ENCODE data around the gene PRIM1.

- TF ChIP-seq, protein P1, sequence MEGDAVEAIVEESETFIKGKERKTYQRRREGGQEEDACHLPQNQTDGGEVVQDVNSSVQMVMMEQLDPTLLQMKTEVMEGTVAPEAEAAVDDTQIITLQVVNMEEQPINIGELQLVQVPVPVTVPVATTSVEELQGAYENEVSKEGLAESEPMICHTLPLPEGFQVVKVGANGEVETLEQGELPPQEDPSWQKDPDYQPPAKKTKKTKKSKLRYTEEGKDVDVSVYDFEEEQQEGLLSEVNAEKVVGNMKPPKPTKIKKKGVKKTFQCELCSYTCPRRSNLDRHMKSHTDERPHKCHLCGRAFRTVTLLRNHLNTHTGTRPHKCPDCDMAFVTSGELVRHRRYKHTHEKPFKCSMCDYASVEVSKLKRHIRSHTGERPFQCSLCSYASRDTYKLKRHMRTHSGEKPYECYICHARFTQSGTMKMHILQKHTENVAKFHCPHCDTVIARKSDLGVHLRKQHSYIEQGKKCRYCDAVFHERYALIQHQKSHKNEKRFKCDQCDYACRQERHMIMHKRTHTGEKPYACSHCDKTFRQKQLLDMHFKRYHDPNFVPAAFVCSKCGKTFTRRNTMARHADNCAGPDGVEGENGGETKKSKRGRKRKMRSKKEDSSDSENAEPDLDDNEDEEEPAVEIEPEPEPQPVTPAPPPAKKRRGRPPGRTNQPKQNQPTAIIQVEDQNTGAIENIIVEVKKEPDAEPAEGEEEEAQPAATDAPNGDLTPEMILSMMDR (IDR thresholded peaks at IDR 0.05): no peak
- no peak for TF ChIP-seq EZH2phosphoT487 (IDR thresholded peaks at IDR 0.05)
Observed at GRCh38 chr12:56688129-56688845, 63.8 kb downstream of the PRIM1 start, which contains the start of gene PTGES3.
